HG03457 (cell line): ENCODE data around the gene CHKA.

ENCODE experiments used
- ATAC-seq: cut with Tn5 transposase; IDR thresholded peaks from one replicate; pipeline ENCODE4 v1.9.1; 2021; ENCODE audit warnings: moderate number of reproducible peaks; ENCODE audit not compliant: unreplicated experiment

CHKA gene

DNA sequence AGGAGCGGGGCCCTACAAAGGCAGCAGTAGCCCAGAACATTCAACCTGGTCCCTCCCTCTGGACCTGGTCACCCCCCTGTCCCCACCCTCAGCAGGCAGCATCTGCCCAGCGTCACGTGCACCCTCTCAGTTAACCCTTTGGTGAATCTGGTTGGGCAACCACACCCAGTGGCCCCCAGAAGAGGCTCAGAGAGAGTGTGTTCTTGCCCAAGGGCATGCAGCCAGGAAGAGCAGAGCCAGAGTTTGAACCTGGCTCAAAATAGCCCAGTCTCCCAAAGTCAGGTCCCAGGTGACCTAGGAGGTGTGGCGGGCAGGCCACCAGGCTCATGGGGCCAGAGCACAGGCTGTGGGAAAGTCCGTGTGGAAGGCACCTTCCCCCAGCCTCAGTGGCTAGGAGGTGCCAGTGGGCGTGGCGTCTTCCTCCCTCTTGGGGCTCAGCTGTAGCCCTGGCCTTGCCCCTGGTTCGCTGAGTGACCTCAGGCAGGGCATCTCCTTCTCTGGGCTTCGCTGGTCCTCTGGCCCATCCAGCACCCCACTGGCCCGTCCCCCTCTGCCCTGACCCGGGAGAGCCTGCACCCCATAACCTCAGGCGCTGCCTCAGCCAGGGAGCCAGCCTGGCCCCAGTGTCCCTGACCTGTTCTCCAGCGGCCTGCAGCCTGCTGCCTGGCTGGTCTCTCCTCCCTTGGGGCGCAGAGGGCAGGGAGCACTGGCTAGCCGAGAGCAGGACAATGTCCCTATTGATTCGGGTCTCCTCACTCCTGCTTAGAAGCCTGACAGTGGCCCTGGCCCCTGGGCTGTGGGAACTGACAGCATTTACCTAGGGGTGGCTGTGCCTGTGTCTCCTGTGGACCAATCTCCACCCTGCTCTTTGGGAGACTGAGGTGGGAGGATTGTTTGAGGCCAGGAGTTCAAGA lies 104.0 kb downstream of the CHKA start:
- no peak for ATAC-seq

DNA sequence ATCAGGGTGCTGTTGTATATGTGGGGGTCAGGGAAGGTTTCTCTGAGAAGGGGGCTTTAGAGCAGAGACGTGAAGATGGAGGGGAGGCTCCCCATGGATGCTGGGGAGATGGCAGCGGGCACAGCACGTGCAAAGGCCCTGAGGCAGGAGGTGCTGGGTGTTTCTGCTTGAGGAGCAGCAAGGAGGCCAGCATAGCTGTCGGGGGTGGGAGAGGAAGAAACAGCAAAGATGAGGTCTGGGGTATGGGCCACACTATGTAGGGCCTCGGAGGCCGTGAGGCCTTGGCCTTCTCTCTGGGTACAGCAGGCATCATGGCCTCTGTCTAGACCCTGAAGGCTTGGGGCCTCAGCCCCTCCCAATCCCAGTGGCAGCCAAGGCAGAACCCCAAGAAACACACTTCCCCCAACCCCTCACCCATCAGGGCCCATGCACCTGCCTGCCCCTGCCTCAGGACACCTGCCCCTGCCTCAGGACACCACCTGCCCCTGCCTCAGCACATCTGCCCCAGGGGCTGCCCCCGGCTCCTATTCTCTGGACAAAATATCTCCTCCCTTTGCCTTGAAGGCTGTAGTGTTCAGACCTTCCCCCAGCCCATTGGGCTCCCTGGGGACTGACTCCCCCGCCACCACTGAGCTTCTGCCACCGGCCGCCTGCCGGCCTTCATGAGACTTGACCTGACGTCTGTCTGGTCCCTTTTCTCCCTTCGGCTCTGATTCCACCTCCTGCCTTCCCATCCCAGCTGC lies 104.9 kb downstream of the CHKA start:
- no peak for ATAC-seq

GRCh38 chr11:68015467-68015866 lies 105.7 kb downstream of the CHKA start:
- no peak for ATAC-seq

DNA sequence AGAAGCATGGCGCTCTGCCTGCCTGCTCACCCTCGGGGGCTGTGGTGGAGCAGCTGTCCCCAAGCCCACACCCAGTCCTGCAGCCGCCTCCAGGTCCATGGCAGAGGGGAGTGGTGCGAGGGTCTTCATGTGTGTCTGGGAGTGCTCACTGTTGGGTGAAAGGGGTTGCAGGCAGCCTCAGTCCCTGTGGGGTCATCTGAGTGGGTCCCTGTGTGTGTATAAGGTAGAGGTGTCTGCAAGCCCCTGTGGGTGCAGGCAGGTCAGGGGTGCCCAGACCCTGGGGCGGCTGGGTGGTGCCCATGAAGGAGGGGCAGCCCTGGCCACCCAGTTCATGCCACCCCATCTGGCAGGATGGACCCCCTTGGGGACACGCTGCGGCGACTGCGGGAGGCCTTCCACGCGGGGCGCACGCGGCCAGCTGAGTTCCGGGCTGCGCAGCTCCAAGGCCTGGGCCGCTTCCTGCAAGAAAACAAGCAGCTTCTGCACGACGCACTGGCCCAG lies 106.2 kb downstream of the CHKA start:
- ATAC-seq = no peak

GRCh38 chr11:68014157-68014946 lies 106.8 kb downstream of the CHKA start:
- ATAC-seq = no peak

GRCh38 chr11:68013611-68014156 lies 107.5 kb downstream of the CHKA start:
- no peak for ATAC-seq

- no peak for ATAC-seq
Measured at GRCh38 chr11:68012843-68013610, 108.2 kb downstream of the CHKA start.

GRCh38 chr11:68012044-68012842 lies 108.9 kb downstream of the CHKA start:
- no peak for ATAC-seq

- ATAC-seq = no peak
Measured at GRCh38 chr11:68011051-68011943, 109.9 kb downstream of the CHKA start.

GRCh38 chr11:68010090-68011041 lies 110.8 kb downstream of the CHKA start, which contains the start of gene ALDH3B1:
Gene ALDH3B1 (plus strand): TSS chr11:68010327. CDS start chr11:68015298, 4,971 bp downstream.
- ATAC-seq = no peak

DNA sequence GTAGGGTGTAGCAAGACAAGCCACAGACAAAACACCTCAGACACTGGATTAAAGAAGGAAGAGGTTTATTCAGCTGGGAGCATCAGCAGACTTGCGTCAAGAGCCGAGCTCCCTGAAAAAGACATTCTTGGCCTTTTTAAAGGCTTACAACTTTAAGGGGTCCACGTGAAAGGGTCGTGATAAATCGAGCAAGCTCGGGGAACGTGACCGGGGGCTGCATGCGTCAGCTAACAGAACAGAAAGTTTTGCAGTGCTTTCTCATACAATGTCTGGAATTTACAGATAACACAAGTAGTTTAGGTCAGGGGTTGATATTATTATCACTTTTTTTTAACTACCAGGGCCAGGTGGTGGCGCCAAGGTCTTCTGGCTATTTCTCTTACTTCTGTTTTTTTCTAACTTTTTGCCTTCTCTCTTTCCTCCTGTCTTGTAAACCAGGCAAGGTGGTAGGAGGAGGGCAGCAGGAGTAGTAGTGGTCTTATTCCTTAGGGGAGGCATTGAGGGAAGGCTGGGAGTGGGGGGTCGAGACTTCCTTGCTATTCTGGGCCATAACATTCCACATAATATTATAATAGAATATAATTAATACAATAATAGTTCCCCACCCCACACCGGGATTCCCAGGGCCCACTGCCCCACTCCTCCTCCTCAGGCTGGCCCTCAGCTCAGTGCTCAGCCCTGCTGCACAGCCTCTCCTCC lies 111.6 kb downstream of the CHKA start:
- ATAC-seq = no peak

DNA sequence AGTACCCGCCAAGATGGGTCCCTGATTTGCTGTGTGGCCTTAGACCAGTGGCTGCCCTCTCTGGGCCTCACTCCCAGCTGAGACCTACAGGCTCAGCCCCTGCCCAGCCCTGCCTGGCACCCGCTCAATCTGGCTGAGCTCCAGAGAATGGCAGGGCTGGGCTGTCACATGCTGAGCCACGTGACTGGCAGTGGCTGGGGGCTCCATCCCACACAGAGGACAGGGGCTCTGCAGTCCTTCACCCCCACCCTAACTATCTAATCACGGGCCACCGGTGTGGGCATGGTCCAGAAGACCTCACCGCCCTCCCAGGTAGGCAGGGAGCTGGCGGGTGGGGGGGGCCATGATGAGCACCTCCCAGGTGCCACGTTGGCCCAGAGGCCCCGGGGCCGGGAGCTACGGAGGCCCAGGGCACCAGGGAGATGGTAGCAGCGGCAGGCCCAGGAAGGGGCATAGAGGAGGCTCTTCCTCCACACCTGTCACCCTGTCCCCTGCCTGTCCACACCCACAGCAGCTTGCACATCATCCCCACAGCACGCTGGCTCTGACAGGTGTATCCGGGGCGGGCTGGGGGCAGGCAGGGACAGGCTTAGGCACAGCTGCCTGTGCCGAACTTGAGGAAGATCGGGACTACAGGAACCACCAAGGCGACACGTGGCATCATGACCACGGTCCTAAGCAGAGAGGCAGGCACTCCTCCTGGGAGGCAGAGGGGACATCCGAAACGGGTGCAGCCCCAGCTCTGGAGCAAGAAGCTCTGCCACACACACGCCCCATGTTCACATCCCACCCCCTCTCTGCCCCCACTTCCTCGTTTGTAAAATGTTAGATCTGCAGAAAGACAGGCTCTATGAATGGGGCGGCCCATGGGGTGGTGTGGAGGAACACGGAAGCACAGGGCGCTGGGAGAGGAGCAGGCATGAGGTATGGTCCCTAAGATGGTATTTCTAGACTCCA lies 112.5 kb downstream of the CHKA start:
- no peak for ATAC-seq

- no peak for ATAC-seq
Measured at GRCh38 chr11:68007498-68008380, 113.4 kb downstream of the CHKA start.

DNA sequence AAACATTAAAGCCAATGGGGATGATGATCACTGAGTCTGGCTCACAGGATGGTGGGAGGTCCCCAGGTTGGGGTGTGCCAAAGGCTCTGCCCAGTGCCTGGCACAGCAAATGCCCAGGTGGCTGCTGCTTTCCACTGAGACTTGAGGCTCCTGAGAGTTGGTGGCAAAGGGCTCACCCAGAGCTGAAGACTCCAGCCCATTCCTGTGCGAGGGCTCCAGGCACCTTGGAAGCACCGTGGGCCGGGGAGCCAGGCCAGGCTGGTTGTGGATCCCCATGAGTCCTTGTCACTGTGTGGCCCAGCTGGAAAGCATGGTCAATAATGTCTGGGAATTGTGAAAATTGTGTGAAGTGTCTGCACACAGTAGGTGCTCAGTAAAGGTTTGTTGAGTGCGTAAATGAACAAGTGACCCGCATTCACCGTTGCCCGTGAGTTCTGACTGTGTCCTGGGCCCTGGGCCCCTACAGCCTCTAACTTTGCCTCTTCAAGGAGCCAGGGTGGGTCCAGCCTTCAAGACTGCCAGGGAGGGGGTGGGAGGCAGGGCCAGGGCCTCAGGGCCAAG lies 114.5 kb downstream of the CHKA start:
- ATAC-seq = no peak
